ENCODE measurements around the gene HOXA11.

- no peak for TF ChIP-seq REST (IDR thresholded peaks at IDR 0.05)
- TF ChIP-seq CTCF (IDR thresholded peaks at IDR 0.05; ENCODE audit: low read depth, low read length, missing input control) = no peak
- TF ChIP-seq YY1 (IDR thresholded peaks at IDR 0.05) = no peak
- no peak for TF ChIP-seq JUND (IDR thresholded peaks at IDR 0.05)
- TF ChIP-seq RAD21 (IDR thresholded peaks at IDR 0.05) = no peak
- no peak for TF ChIP-seq TAF1 (conservative IDR thresholded peaks at IDR 0.05)
- no peak for TF ChIP-seq EGR1 (IDR thresholded peaks at IDR 0.05; ENCODE audit: low read depth in 2 of 2)
Observed at GRCh38 chr7:27223941-27224575, 39.0 kb upstream of the HOXA11 start.
